ENCODE measurements around the gene BTNL2. TPM values are rescaled to one million over a fixed set of nuclear protein-coding genes. Genes with fewer than 3 reads are reported as not detected.
A peak's percentile ranks its signal among the peaks of the same experiment; 100 is the strongest.

BTNL2 gene
- total RNA-seq, 1 donor = not detected

DNA sequence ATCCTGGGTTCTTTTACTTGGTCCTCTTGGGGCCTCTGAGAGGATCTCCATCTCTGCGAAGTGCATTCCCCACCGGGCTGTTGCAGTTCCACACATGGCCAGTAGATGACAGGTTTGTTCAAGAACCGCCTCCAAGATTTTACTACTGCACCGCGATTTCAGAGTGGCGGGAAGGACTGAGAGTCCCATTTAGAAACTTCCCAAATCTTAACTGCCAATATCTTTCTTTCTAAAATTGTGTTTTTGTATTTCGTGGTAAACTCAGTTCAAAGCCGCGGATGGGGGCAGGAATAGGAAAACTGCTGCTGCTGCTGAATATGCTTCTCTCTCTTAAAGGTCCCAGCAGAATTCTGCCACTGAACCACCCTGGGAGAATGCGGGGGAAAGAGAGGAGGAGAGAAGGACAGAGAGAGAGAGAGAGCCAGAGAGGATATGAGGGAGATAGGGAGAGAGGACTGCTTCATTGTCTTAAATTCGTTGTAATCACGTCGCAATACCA, 8.6 kb upstream of the BTNL2 start:
- TF ChIP-seq, protein P1, sequence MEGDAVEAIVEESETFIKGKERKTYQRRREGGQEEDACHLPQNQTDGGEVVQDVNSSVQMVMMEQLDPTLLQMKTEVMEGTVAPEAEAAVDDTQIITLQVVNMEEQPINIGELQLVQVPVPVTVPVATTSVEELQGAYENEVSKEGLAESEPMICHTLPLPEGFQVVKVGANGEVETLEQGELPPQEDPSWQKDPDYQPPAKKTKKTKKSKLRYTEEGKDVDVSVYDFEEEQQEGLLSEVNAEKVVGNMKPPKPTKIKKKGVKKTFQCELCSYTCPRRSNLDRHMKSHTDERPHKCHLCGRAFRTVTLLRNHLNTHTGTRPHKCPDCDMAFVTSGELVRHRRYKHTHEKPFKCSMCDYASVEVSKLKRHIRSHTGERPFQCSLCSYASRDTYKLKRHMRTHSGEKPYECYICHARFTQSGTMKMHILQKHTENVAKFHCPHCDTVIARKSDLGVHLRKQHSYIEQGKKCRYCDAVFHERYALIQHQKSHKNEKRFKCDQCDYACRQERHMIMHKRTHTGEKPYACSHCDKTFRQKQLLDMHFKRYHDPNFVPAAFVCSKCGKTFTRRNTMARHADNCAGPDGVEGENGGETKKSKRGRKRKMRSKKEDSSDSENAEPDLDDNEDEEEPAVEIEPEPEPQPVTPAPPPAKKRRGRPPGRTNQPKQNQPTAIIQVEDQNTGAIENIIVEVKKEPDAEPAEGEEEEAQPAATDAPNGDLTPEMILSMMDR (IDR thresholded peaks at IDR 0.05; ENCODE audit: insufficient read depth, low read depth, low read length) = peak; percentile 99
- H3K4me3 ChIP-seq (ENCODE audit: low read depth, low read length) = no peak overlapping the region
- peak; percentile 71 for DNase-seq (ENCODE audit: low read depth)

DNA sequence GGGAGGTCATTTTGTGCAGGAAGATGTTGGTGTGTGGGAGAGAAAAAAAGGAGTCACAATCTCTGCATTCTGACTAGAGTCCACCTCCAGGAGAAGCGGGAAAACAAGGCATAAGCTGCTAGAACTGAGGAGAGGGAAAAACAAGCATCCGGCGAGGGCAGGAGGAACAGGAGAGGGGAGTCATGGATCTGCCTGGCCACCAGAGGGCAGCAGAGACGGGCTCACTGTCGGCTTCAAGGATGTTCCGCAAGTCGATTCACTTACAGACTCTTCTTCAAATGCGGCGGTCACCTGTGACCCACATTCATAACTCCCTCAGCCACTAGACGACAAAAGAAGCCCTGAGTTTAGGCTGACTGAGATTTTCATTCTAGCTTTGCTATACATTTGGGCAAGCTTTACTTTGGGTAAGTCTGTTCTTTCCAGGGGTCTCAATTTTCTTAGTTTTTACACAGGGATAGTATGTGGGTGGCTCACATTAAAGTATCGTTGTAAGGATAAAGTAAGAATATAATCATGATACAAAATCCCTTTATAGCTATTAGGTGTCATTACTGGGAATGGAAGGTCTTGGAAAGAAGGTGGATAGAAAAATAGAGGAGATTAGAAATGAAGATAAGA, 6.6 kb upstream of the BTNL2 start:
- DNase-seq (ENCODE audit: low read depth) = peak; percentile 76
- no peak overlapping the region for H3K4me3 ChIP-seq (ENCODE audit: low read depth, low read length)
- TF ChIP-seq, protein P1 (IDR thresholded peaks at IDR 0.05; ENCODE audit: insufficient read depth, low read depth, low read length) = peak; percentile 89

DNA sequence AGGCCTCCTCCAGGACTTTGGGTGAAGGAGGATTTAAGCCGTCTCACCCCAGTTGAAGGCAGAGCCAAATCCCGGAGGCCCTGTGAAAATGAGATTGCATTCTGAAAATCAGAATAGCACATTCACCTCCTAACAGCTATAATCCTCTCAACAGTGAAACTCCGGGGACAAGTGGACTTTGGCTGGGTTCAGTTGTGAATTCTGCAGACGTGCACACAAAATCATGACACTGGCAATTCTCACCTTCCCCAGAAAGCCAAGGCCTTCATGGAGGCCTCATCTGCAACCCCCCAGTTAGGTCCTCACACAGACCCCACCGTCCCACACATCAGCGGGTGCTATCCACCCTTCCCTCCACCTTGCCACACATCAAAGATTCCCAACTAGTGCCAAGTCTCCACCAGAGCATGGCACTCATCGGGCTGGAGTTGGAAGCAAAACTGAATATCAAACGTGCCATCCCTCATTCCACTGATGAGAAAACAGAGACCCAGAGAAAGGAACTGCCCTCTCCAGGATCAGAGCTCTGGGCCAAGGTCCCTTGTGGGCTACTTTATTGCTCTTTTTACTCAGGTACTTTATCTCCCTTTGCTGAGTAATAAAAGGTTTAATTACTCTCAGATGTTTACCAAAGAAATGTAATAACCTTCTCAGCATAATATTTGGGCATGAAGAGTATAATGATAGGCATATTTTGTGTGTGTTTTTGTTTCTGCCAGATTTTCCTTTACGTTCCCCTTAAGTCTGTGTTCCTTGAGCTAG, 4.8 kb upstream of the BTNL2 start:
- no peak for DNase-seq (ENCODE audit: low read depth)
- TF ChIP-seq, protein P1 (IDR thresholded peaks at IDR 0.05; ENCODE audit: insufficient read depth, low read depth, low read length) = no peak
- H3K4me3 ChIP-seq (ENCODE audit: low read depth, low read length) = no peak overlapping the region

DNA sequence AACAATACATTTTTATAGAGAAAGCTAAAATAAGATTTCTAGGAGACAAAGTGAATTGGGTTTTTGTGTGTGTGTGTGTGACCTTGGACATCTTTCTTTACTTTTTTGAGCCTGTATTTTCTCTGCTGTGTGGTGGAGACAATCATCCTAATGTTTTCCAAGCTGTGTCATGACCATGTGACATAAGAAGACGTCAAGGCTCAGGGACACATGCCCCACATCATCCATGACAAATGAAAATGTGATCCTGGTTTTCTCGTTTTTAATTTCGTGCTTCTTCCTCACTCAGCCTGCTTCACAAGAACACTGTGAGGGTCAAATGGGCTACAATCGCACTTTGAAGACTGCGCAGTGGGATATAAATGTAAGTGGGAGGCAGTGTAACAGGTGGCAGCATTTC, 3.9 kb upstream of the BTNL2 start:
- TF ChIP-seq, protein P1 (IDR thresholded peaks at IDR 0.05; ENCODE audit: insufficient read depth, low read depth, low read length) = no peak
- H3K4me3 ChIP-seq (ENCODE audit: low read depth, low read length) = no peak overlapping the region
- no peak for DNase-seq (ENCODE audit: low read depth)

DNA sequence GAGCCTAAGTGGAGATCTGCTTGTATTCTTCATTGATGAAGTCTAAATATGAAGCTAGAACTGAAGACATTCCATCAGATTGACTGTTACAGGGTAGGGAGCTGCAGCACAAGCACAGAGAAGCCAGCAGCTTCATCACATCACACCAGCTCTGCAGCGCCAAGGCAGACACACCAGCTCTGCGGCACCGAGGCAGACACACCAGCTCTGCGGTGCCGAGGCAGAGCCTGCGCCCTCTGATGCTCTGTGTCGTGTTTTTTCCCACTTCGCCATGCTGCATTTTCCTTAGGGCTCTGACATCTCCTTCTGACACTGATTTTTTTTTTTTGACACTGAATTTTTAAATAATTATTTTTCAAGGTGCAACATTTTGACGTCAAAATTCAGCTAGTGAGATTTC, 784 bp downstream of the BTNL2 start:
- H3K4me3 ChIP-seq (ENCODE audit: low read depth, low read length) = no peak overlapping the region
- TF ChIP-seq, protein P1 (IDR thresholded peaks at IDR 0.05; ENCODE audit: insufficient read depth, low read depth, low read length) = no peak
- DNase-seq (ENCODE audit: low read depth) = no peak

DNA sequence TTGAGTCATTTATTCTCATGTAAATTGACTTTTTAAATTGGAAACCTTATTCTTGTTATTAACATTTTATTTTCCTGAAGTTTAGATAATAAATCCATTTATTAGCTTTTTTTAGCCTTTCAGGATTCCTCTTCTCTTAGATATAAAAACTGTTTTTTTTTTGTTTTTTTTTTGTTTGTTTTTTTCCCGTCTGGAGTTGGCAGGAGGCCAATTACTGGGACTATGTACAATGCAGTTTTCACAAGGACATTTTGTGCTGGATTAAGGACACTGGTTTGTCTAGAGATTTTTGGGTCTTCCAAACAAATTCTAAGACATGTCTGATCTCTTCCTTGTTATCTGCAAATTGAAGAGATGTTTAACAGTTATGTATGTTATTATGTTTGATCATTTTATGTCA, 1.3 kb downstream of the BTNL2 start:
- no peak overlapping the region for H3K4me3 ChIP-seq (ENCODE audit: low read depth, low read length)
- DNase-seq (ENCODE audit: low read depth) = no peak
- TF ChIP-seq, protein P1 (IDR thresholded peaks at IDR 0.05; ENCODE audit: insufficient read depth, low read depth, low read length) = no peak

Measured in fibroblast of villous mesenchyme (primary cell).